Right lung (tissue), 5 donors: Measurements from ENCODE around the gene KLK7. TPM values are rescaled to one million over a fixed set of nuclear protein-coding genes. Genes with fewer than 3 reads are reported as not detected.

Experiments used
- DNase-seq, 2 donors: peaks; one replicate each; pipeline ENCODE4 v3.0.0-alpha.2; 2013
- polyA plus RNA-seq, 5 donors: library from polyadenylated mRNA; unstranded; fragments of 120-200 nt; gene quantifications; one replicate each; pipeline versions ENCODE4 v1.2.1 to v1.2.3, GENCODE V29; 2013; ENCODE audit warnings: inconsistent platforms in 1 of 5, low replicate concordance in 1 of 5; ENCODE audit not compliant: insufficient read length in 5 of 5, insufficient read depth in 1 of 5

Gene KLK7
- polyA plus RNA-seq, 5 donors: 0.12 to 0.31 (median 0.14) TPM; not detected in 2

DNA sequence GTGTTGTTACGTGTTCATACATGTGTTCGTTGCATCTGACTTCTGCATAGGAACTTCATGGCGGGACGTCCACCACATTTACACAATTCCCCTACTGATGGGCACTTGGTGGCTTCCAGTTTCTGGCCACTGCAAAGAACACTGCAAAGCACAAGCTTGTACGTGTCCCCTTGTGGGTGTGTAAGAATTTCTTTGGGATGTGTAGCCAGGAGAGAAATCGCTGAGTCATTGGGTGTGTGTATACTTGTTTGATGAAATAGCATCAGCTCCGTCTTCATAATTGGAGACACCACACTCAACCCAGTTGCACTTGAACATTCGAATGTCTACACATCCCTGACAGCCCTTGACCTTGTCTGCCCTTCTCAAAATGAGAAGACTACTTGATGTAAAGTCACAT lies 50.1 kb downstream of the KLK7 start:
- no peak for DNase-seq

DNA sequence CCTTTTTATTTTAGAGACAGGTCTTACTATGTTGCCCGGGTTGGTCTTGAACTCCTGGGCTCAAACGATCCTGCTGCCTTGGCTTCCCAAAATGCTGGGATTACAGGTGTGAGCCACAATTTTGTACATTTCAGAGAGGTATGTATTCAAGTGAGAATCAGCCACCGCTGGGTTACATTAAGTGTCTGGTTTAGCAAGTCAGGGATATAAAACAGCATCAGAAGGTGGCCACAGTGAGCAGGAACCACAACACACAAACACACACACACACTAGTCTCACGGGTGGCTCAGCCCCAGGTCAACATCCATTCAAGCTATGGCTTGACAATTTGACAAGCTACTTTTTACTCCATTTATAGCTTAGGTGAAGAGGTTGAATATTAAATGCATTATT lies 51.0 kb downstream of the KLK7 start:
- DNase-seq: no peak

DNA sequence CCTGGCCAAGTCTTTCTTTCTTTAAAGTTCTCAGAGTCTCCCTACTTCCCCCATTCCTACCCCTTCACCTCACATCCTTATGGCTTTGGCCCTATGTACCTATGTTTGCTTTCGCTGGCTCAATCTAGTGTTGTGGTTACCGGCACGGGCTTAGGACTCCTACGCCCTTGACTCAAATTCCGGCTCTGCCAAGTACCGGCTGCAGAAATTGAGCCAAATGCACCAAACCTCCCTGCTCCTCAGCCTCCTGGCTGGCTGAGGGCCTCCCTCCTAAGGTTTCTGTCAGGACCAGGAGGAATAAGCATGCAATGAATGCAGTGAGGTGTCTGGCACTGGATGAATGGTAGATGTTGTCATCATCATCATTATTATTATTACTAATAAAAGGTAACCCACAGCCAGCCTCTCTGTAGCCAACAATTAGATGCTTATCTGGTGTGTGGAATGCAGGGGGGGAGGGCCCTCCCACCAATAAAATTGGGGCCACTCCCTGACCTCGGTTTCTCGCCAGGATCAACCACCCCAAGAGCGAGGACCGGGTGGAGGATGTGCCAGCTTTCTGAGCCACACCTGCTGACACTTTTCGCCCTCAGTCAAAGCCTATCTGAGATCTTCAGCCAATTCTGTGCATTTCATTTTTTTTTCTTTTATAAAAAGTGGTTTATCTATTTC lies 51.6 kb downstream of the KLK7 start:
- no peak for DNase-seq

DNA sequence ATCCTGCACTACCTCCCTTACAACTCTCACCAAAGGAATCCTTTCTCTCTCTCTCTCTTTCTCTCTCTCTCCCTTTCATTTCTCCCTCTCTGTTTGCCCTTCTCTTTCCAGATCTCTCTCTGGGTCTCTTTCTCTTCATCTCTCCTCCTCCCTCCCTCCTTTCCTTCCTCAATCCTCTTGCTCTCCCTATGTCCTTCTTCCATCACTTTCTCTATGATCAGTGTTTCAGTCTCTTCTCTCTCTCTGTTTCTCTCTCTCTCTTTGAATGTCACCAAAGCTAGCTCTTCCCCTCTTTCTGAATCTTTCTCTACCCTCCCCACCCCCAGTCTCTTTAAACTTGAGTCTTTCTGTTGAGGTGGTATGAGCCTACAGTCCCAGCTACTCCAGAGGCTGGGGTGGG lies 52.7 kb downstream of the KLK7 start:
- DNase-seq: no peak

DNA sequence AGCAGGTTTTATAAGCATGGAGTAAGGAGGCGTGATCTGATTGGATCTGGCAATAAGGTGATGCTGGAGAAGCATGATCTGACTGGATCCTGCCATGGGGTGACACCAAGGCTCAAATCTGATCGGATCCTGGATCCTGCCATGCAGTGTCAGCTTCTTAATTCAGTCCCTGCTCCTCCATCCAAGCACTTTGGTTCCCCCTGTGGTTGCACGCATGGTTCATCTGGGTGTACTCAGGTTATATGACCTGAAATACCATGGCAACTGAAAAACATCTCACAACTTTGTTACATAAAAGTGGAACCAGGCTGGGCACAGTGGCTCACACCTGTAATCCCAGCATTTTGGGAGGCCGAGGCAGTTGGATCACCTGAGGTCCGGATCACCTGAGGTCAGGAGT lies 54.9 kb downstream of the KLK7 start:
- DNase-seq: no peak

Other genes starting within 250 kb of the KLK7 start
- not detected for gene GPR32, start 213.5 kb downstream of the KLK7 start, polyA plus RNA-seq
- gene ACP4, start 193.5 kb downstream of the KLK7 start, polyA plus RNA-seq: under 1 TPM in 2 of 5 donors, not detected in 3; 0.18 to 0.19 TPM
- gene KLK1, start 160.1 kb downstream of the KLK7 start, polyA plus RNA-seq: under 1 TPM; 0.39 to 0.94 (median 0.80) TPM
- gene KLK15, start 150.3 kb downstream of the KLK7 start, polyA plus RNA-seq: not detected
- not detected for gene KLK3, start 129.0 kb downstream of the KLK7 start, polyA plus RNA-seq
- gene KLK2, start 110.5 kb downstream of the KLK7 start, polyA plus RNA-seq: under 1 TPM in 3 of 5 donors, not detected in 2; 0.16 to 0.24 (median 0.17) TPM
- gene KLK4, start 72.5 kb downstream of the KLK7 start, polyA plus RNA-seq: not detected
- under 1 TPM; 0.18 to 0.93 (median 0.56) TPM for gene KLK5, start 30.9 kb downstream of the KLK7 start, polyA plus RNA-seq
- gene KLK6, start 14.3 kb downstream of the KLK7 start, polyA plus RNA-seq: under 1 TPM in 4 of 5 donors, not detected in 1; 0.15 to 0.37 (median 0.32) TPM
- under 1 TPM in 1 of 5 donors, not detected in 4; 0.46 TPM for gene KLK8, start 17.7 kb upstream of the KLK7 start, polyA plus RNA-seq
- gene KLK10, start 35.8 kb upstream of the KLK7 start, polyA plus RNA-seq: 1 to 10 TPM in 3 of 5 donors, under 1 TPM in 2; 0.48 to 1.2 (median 1.1) TPM
- 1 to 10 TPM; 2.1 to 5.0 (median 3.6) TPM for gene KLK11, start 42.7 kb upstream of the KLK7 start, polyA plus RNA-seq
- under 1 TPM; 0.39 to 0.76 (median 0.59) TPM for gene KLK12, start 51.1 kb upstream of the KLK7 start, polyA plus RNA-seq
- under 1 TPM; 0.30 to 0.76 (median 0.38) TPM for gene KLK13, start 81.2 kb upstream of the KLK7 start, polyA plus RNA-seq
- under 1 TPM in 4 of 5 donors, not detected in 1; 0.13 to 0.31 (median 0.23) TPM for gene KLK14, start 99.0 kb upstream of the KLK7 start, polyA plus RNA-seq
- 1 to 10 TPM; 1.7 to 4.4 (median 2.2) TPM for gene CTU1, start 124.5 kb upstream of the KLK7 start, polyA plus RNA-seq
- gene SIGLEC9, start 141.0 kb upstream of the KLK7 start, polyA plus RNA-seq: 1 to 10 TPM in 2 of 5 donors, under 1 TPM in 3; 0.64 to 1.3 (median 0.84) TPM
- under 1 TPM; 0.54 to 0.82 (median 0.66) TPM for gene SIGLEC7, start 158.4 kb upstream of the KLK7 start, polyA plus RNA-seq
- gene CD33, start 241.2 kb upstream of the KLK7 start, polyA plus RNA-seq: 1 to 10 TPM; 2.5 to 4.2 (median 3.5) TPM